Esophagus squamous epithelium (tissue), 5 donors: ENCODE results near the gene HIPK2. TPM values are rescaled to one million over a fixed set of nuclear protein-coding genes. Genes with fewer than 3 reads are reported as not detected.
A peak's percentile ranks its signal among the peaks of the same experiment; 100 is the strongest.

ENCODE experiments used
- DNase-seq: peaks from one replicate; lab custom pipeline; 2025; lab: John Stamatoyannopoulos, UW
- H3K27ac ChIP-seq, 4 donors: fragments of 200-600 bp; sonication (generic); one replicate each; pipeline ENCODE4 v1.5.1; 2016 to 2019; ENCODE audit warnings: mild to moderate bottlenecking in 1 of 4
- H3K27me3 ChIP-seq, 4 donors: fragments of 200-600 bp; sonication (generic); 1 replicate in 3 of 4; 2 replicates in 1 of 4; pipeline versions ENCODE4 v1.5.1 to v1.6.0; 2017 to 2021; ENCODE audit warnings: antibody characterized with exemption in 1 of 4
- H3K36me3 ChIP-seq, 3 donors: fragments of 200-600 bp; sonication (generic); one replicate each; pipeline ENCODE4 v1.5.1; 2016 to 2019
- H3K4me1 ChIP-seq, 3 donors: fragments of 200-600 bp; sonication (generic); one replicate each; pipeline ENCODE4 v1.5.1; 2017 to 2019
- H3K4me3 ChIP-seq, 4 donors: fragments of 200-600 bp; sonication (generic); 1 replicate in 3 of 4; 2 replicates in 1 of 4; pipeline ENCODE4 v1.5.1; 2016 to 2019; ENCODE audit warnings: mild to moderate bottlenecking in 2 of 4, moderate library complexity in 1 of 4
- H3K9me3 ChIP-seq, 3 donors: fragments of 200-600 bp; sonication (generic); one replicate each; pipeline ENCODE4 v1.5.1; 2016 to 2019
- CTCF ChIP-seq, 6 experiments: fragments of 450-650 bp in 4 of 6; fragments of 200-600 bp in 2 of 6; sonication (generic) in 2 of 6; IDR thresholded peaks; one replicate each; pipeline ENCODE4 v1.5.1; 2016 to 2019; ENCODE audit warnings: antibody characterized with exemption in 6 of 6, mild to moderate bottlenecking in 4 of 6, moderate library complexity in 4 of 6
- POLR2A ChIP-seq, 4 donors: fragments of 450-650 bp; IDR thresholded peaks; one replicate each; pipeline ENCODE4 v1.6.1; 2017; ENCODE audit warnings: antibody characterized with exemption in 4 of 4, mild to moderate bottlenecking in 4 of 4, moderate library complexity in 3 of 4
- WGBS, 2 donors: methylation state at CpG; one replicate each; pipeline ENCODE4 v1.1.5; 2018; 5-methylcytosine and 5-hydroxymethylcytosine counted together
- intact Hi-C: fragments of 100-400 bp; cut with DNase I; formaldehyde crosslinking; loops from one replicate; pipeline ENCODE4 v1.15.0; 2022
- total RNA-seq, 4 donors: library from RNA; depleted of rRNA; stranded (reverse); fragments of >200 nt; gene quantifications; one replicate each; pipeline ENCODE4 v1.1.0, GENCODE V29; 2016
- donor health status: DM: yes; HTN: yes; CAD: no.

Gene HIPK2
- total RNA-seq, 4 donors from 2014 or later = 17.8 to 37.9 (median 29.3) TPM

DNA sequence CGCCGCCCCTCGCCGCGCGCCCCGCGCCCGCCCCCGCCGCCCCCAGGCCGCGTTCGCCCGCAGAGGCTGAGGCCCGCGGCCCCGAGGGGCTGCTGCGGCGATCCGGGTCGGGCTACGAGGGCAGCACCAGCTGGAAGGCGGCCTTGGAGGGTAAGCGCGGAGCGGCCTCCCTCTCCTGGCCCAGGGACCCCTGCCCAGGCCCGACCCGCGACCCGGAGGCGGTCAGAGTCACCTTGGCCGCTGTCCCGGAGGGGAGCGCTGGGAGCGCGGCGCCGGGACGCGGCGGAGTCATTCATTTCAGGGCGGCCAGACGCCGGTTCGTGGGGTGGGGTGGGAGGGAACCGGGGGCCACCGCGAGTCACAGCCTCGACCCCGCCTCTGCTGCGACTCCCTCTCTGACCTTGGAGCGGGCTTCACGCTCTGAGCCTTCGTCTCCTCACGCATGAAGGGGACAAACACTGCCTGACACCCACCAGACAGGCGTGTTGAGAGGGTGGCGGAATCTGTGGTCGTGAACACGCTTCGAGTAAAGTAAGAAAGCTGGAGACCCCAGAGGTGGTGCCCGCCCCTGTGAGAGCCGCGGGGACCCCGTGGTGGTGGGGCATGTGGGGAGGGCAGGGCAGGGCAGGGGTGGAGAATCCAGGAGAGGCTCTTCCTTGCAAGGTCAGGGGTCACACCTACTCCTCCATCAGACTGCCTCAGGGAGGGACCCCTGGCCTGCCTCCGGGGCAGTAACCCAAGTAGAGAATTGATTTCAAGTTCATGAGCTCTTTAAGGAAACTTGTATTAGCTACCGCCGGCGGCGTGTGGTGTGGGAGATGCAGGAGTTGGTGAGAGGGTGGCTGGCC is 253.6 kb downstream of the HIPK2 start:
- Histone ChIP-seq H3K4me1 (peaks cover 4 to 24% (median 7%) of the 10 kb centered on the region in 3 donors), H3K4me3 (peak overlapping the region in 2 of 4 donors; percentile 29 to 54), H3K27me3 (peaks cover 0 to 70% (median 4%) of the 10 kb centered on the region in 4 donors), H3K9me3 (no peaks in the 10 kb centered on the region), H3K27ac (no peak overlapping the region), H3K36me3 (no peaks in the 10 kb centered on the region)
- no peak for DNase-seq
- TF ChIP-seq CTCF (IDR thresholded peaks at IDR 0.05) (no peak), POLR2A (IDR thresholded peaks at IDR 0.05) (no peak)
- WGBS, 2 donors = 74% methylated on average over 11 of the region's 70 CpGs
- intact Hi-C loops = no loop called here

GRCh38 chr7:139523199-139523941 is 254.4 kb downstream of the HIPK2 start, which contains the start of gene CLEC2L:
TSS of gene CLEC2L (plus strand) at chr7:139523685. CDS start at chr7:139523928, 243 bp downstream.
- H3K4me3 ChIP-seq = peak within 1 kb of the TSS in 2 of 4 donors; percentile 34 to 58
- DNase-seq = no peak
- 2 to 17% methylated on average over 5 to 7 of the region's 75 CpGs for WGBS, 2 donors
- TF ChIP-seq POLR2A (IDR thresholded peaks at IDR 0.05) = no peak
- TF ChIP-seq CTCF (IDR thresholded peaks at IDR 0.05) = no peak
- peaks cover 0 to 69% (median 4%) of the 10 kb centered on the region in 4 donors for H3K27me3 ChIP-seq
- no peaks in the 10 kb centered on the region for H3K36me3 ChIP-seq
- H3K4me1 ChIP-seq = peaks cover 4 to 24% (median 7%) of the 10 kb centered on the region in 3 donors
- intact Hi-C loops = no loop called here
- H3K9me3 ChIP-seq = no peaks in the 10 kb centered on the region
- no peak within 1 kb of the TSS for H3K27ac ChIP-seq

DNA sequence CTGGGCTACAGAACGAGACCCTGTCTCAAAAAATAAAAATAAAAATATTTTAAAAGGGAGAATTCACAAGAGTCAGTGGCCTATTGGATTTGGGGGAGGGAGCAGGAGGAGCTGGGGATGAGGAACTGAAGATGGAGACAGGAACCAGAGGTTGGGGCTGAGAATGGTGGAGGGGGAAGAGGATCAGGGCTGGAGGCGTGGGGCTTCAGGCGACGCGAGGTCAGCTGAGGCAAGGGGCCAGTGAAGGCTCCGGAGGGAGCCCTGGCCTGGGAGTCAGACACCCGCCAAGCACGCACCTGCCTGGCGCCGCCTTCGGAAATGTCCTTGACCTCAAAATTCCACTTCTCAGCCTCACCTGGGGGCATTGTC is 255.0 kb downstream of the HIPK2 start:
- DNase-seq = no peak
- intact Hi-C loops = no loop called here
- Histone ChIP-seq H3K27me3 (peaks cover 0 to 68% (median 4%) of the 10 kb centered on the region in 4 donors), H3K9me3 (no peaks in the 10 kb centered on the region), H3K27ac (no peak overlapping the region), H3K36me3 (no peaks in the 10 kb centered on the region), H3K4me1 (peaks cover 4 to 24% (median 7%) of the 10 kb centered on the region in 3 donors), H3K4me3 (no peak overlapping the region)
- no peak for TF ChIP-seq CTCF (IDR thresholded peaks at IDR 0.05)
- TF ChIP-seq POLR2A (IDR thresholded peaks at IDR 0.05) = no peak
- 25 to 35% methylated on average over 11 of the region's 11 CpGs for WGBS, 2 donors

DNA sequence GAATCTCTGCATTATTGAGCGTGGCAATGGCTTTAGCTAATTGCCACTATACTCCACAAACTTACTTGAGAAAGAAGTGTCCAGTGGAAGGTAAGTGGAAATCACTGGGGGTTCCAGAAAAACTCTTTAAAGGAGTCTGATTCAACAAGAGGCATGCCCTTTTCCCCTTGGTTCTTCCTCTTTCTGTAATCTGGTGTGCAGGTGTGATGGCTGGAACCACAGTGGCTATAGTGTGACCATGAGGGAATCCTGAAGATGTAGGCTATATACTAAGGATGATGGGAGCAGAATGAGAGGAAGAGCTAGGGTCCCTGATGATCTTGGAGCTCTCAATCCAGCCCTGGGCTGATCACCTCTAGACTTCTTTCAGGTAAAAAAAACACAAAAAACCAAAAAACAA is 256.4 kb downstream of the HIPK2 start:
- intact Hi-C loops = no loop called here
- TF ChIP-seq POLR2A (IDR thresholded peaks at IDR 0.05) (no peak), CTCF (IDR thresholded peaks at IDR 0.05) (no peak)
- no peaks in the 10 kb centered on the region for H3K9me3 ChIP-seq
- peaks cover 0 to 12% (median 0%) of the 10 kb centered on the region in 3 donors for H3K4me1 ChIP-seq
- H3K4me3 ChIP-seq = no peak overlapping the region
- DNase-seq = no peak
- H3K27ac ChIP-seq = no peak overlapping the region
- H3K36me3 ChIP-seq = no peaks in the 10 kb centered on the region
- WGBS, 2 donors = 67 to 88% methylated on average over 1 of the region's 1 CpG
- peaks cover 0 to 67% (median 4%) of the 10 kb centered on the region in 4 donors for H3K27me3 ChIP-seq
